ENCODE results near the gene SLC66A3. TPM values are rescaled to one million over a fixed set of nuclear protein-coding genes. Genes with fewer than 3 reads are reported as not detected.

SLC66A3 gene
- total and polyA plus RNA-seq, 10 donors: 16.8 to 82.1 (median 37.3) TPM

- H3K27me3 ChIP-seq (replicated peaks in 1 of 7): peaks cover 0 to 21% (median 0%) of the 10 kb centered on the region in 7 donors
- no peak for TF ChIP-seq POLR2AphosphoS5 (IDR thresholded peaks at IDR 0.05)
- no peak for TF ChIP-seq CTCF (IDR thresholded peaks at IDR 0.05 in 8 of 11, conservative IDR thresholded peaks at IDR 0.05 in 3 of 11)
- peaks cover 18 to 63% (median 39%) of the 10 kb centered on the region in 6 donors for H3K4me1 ChIP-seq
- peak; percentile 66 for DNase-seq
- WGBS, 5 donors: 44 to 69% (median 52%) methylated on average over 5 of the region's 5 CpGs
- H3K36me3 ChIP-seq: no peaks in the 10 kb centered on the region
- H3K27ac ChIP-seq: peak overlapping the region; percentile 20 to 86 (median 74)
- H3K4me3 ChIP-seq: no peak overlapping the region
- H3K9me3 ChIP-seq: no peaks in the 10 kb centered on the region
- intact Hi-C loops (cut with DNase I; ENCODE audit: low total_unique reads): no loop called here
These were observed 27.5 kb upstream of the SLC66A3 start for GRCh38 chr2:11127761-11128160.

DNA sequence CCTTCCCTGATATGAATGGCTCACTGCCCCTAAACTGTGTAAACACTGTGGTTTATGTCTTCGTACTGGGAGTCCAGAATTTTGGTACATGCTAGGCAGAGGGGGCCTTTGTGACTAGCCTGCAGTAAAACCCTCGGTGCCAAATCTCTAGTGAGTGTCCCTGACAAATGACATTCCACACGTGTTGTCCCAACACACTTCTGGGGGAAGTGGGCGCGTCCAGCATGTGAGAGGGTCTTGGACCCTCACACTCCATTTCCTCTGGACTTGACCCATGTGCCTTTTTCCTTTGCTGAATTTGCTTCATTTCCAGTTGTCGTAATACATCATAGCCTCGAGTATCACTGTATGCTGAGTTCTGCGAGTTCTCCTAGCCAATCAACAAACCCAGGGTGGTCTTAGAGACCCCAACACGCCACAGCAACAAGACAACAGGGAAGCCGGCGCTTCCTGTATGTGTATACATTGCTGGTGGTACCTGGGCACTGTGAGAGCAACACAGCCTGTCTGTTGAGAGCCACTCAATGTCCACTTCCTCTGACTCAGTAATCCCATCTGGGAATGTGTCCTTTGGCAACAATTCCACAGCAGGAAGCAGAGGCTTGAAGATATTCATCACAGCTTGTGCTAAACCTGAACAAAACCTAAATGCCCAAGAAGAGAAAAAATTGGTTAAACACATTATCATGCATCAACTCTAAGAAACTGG lies 26.9 kb upstream of the SLC66A3 start:
- intact Hi-C loops (cut with DNase I; ENCODE audit: low total_unique reads): no loop called here
- Histone ChIP-seq H3K36me3 (no peaks in the 10 kb centered on the region), H3K9me3 (no peaks in the 10 kb centered on the region), H3K27me3 (replicated peaks in 1 of 7) (peaks cover 0 to 20% (median 0%) of the 10 kb centered on the region in 7 donors), H3K27ac (peak overlapping the region; percentile 20 to 86 (median 74)), H3K4me1 (peaks cover 18 to 69% (median 44%) of the 10 kb centered on the region in 6 donors), H3K4me3 (no peak overlapping the region)
- 57 to 76% (median 70%) methylated on average over 11 of the region's 11 CpGs for WGBS, 5 donors
- TF ChIP-seq POLR2A (IDR thresholded peaks at IDR 0.05) (no peak), POLR2AphosphoS5 (IDR thresholded peaks at IDR 0.05) (peak in 2 of 3 donors; percentile 44 to 68)
- peak; percentile 73 for DNase-seq

- DNase-seq: peak; percentile 94
- Histone ChIP-seq H3K4me1 (peaks cover 18 to 70% (median 49%) of the 10 kb centered on the region in 6 donors), H3K9me3 (no peaks in the 10 kb centered on the region), H3K27me3 (replicated peaks in 1 of 7) (peaks cover 0 to 18% (median 0%) of the 10 kb centered on the region in 7 donors), H3K4me3 (peak overlapping the region; percentile 23 to 68 (median 34)), H3K36me3 (no peaks in the 10 kb centered on the region), H3K27ac (peak overlapping the region; percentile 61 to 86 (median 74))
- TF ChIP-seq CTCF (IDR thresholded peaks at IDR 0.05 in 8 of 11, conservative IDR thresholded peaks at IDR 0.05 in 3 of 11) (peak in 7 of 11 experiments; percentile 43 to 62 (median 54)), POLR2A (IDR thresholded peaks at IDR 0.05) (no peak), POLR2AphosphoS5 (IDR thresholded peaks at IDR 0.05) (peak; percentile 58 to 78 (median 72))
- WGBS, 5 donors: 5 to 12% (median 8%) methylated on average over 34 to 46 of the region's 46 CpGs
- intact Hi-C loops (cut with DNase I; ENCODE audit: low total_unique reads): loop anchor here (5.0 to 10.0 kb wide), 2 partner anchors 317 to 455 kb away; no protein-coding TSS in a partner anchor
These were observed 25.4 kb upstream of the SLC66A3 start for GRCh38 chr2:11129598-11130449.

DNA sequence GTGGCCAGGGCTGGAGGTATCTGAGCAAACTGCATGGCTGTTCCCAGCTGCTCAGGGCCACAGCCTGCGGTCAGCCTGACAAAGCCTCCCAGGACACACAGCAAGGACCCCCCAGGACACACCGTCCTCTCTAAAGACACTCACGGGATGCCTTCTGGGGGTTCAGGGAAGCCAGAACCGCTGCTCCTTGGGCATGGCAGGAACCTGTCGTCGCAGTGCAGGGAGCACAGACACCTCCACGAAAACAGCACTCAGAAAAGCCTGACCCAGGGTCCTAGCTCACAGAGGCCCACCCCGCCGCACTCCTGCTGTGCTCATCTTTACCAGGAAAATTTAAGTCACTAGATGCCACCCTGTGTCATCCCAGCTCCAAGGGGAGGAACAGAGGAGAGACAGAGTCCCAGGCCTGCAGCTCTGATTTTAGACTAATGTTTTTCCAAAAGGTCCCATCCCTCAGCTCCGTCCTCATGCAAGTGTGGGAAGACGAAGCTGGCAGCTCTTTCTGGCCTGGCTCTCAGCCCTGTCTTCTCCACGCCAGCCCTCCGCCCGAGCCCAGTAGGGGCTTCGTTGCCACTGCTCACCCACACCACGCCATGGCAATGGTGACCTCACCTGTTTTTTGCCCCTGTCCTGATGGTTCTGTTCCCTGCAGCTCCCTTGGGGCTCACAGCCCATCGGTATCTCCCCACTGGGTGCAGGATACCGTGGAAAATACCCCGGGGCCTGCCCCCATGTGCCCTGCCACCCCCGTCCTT lies 23.9 kb upstream of the SLC66A3 start:
- Histone ChIP-seq H3K4me3 (no peak overlapping the region), H3K4me1 (peaks cover 18 to 68% (median 49%) of the 10 kb centered on the region in 6 donors), H3K36me3 (no peaks in the 10 kb centered on the region), H3K27me3 (replicated peaks in 1 of 7) (peaks cover 0 to 18% (median 0%) of the 10 kb centered on the region in 7 donors), H3K27ac (no peak overlapping the region), H3K9me3 (no peaks in the 10 kb centered on the region)
- 92 to 96% (median 93%) methylated on average over 16 to 20 of the region's 20 CpGs for WGBS, 5 donors
- peak; percentile 73 for DNase-seq
- no peak for TF ChIP-seq CTCF (IDR thresholded peaks at IDR 0.05 in 8 of 11, conservative IDR thresholded peaks at IDR 0.05 in 3 of 11)
- no peak for TF ChIP-seq POLR2AphosphoS5 (IDR thresholded peaks at IDR 0.05)
- no peak for TF ChIP-seq POLR2A (IDR thresholded peaks at IDR 0.05)
- intact Hi-C loops (cut with DNase I; ENCODE audit: low total_unique reads): loop anchor here (5.0 to 10.0 kb wide), 2 partner anchors 316 to 453 kb away; no protein-coding TSS in a partner anchor

Data from spleen (tissue), 11 donors.